Kidney (tissue), 14 donors: ENCODE results near the gene CHAC1. TPM values are rescaled to one million over a fixed set of nuclear protein-coding genes. Genes with fewer than 3 reads are reported as not detected.
A peak's percentile ranks its signal among the peaks of the same experiment; 100 is the strongest.

Experiments
- DNase-seq, 5 donors: peaks; one replicate each; pipeline ENCODE4 v3.0.0-alpha.2; 2013 to 2020
- FAIRE-seq: peaks from 2 replicates; lab custom pipeline; 2012; peaks lifted over from hg19 to GRCh38; lab: Jason Lieb, UNC
- H3K27ac ChIP-seq, 2 donors: one replicate each; pipeline ENCODE4 v1.7.0; 2013; ENCODE audit warnings: low read depth in 2 of 2, low read length in 2 of 2, inconsistent platforms in 1 of 2
- H3K27me3 ChIP-seq: one replicate; pipeline ENCODE4 v1.7.1; 2013; ENCODE audit warnings: low read length, inconsistent platforms; ENCODE audit not compliant: control insufficient read depth, insufficient read depth
- H3K36me3 ChIP-seq, 3 donors: one replicate each; pipeline versions ENCODE4 v1.7.0 to v1.7.1; 2013; ENCODE audit warnings: low read length in 3 of 3, control low read depth in 1 of 3, inconsistent platforms in 1 of 3; ENCODE audit not compliant: insufficient read depth in 3 of 3, control insufficient read depth in 2 of 3
- H3K4me1 ChIP-seq, 3 donors: one replicate each; pipeline versions ENCODE4 v1.7.0 to v1.7.1; 2013; ENCODE audit warnings: low read length in 3 of 3, inconsistent platforms in 1 of 3, low read depth in 1 of 3; ENCODE audit not compliant: control insufficient read depth in 2 of 3, insufficient read depth in 2 of 3
- H3K4me3 ChIP-seq, 3 donors: one replicate each; pipeline versions ENCODE4 v1.7.0 to v1.8.1; 2013; ENCODE audit warnings: low read length in 3 of 3, control low read depth in 1 of 3, inconsistent platforms in 1 of 3
- H3K9ac ChIP-seq, 3 donors: one replicate each; pipeline versions ENCODE4 v1.7.0 to v1.7.1; 2013; ENCODE audit warnings: low read length in 3 of 3, control low read depth in 1 of 3, inconsistent platforms in 1 of 3
- H3K9me3 ChIP-seq, 3 donors: one replicate each; pipeline versions ENCODE4 v1.7.0 to v1.7.1; 2013; ENCODE audit warnings: low read length in 3 of 3, control low read depth in 1 of 3, inconsistent platforms in 1 of 3; ENCODE audit not compliant: control insufficient read depth in 2 of 3, insufficient read depth in 1 of 3
- intact Hi-C: fragments of 100-400 bp; cut with DNase I; formaldehyde crosslinking; loops from one replicate; pipeline ENCODE4 v1.11.1; 2022
- polyA plus RNA-seq: library from polyadenylated mRNA; stranded (reverse); fragments of 350-450 nt; fragmentation: Illumina TruSeq; extraction: RNeasy Lipid Tissue Mini Kit (QIAGEN cat#74804); gene quantifications from one replicate; pipeline ENCODE4 v1.2.3, GENCODE V29; 2014; ENCODE audit warnings: low read depth, low replicate concordance; ENCODE audit not compliant: insufficient read depth
- total RNA-seq: library from RNA; stranded (reverse); fragmentation: NEBNext Ultra II Directional; extraction: Animal tissue kit (Norgen Biotek cat#: 25700); gene quantifications from one replicate; pipeline ENCODE4 v1.2.1, GENCODE V29; 2021
- TF ChIP-seq, protein P1 (sequence below): IDR thresholded peaks from 3 replicates; pipeline ENCODE4 v1.5.1; 2012; ENCODE audit warnings: mild to moderate bottlenecking, moderate library complexity, borderline replicate concordance; ENCODE audit not compliant: insufficient read depth; ENCODE audit errors: extremely low read depth
- donor health status: control.
- donor health status: control.
- donor health status: control.
- donor health status: control.
- donor health status: control.
- donor health status: DM: yes; HTN: yes; CAD: no.
- donor health status: Normal renal cell carcinoma (clear cell type).

CHAC1 gene
- total and polyA plus RNA-seq, 2 donors from 2014 or later, result 4.7 to 21.1 TPM

- Histone ChIP-seq H3K4me3 (no peak overlapping the region), H3K9ac (no peak overlapping the region), H3K36me3 (no peaks in the 10 kb centered on the region), H3K27ac (no peak overlapping the region), H3K9me3 (no peaks in the 10 kb centered on the region), H3K27me3 (peaks cover 2% of the 10 kb centered on the region), H3K4me1 (peaks cover 0 to 13% (median 4%) of the 10 kb centered on the region in 3 donors)
- peak in 1 of 5 donors; percentile 43 for DNase-seq
- FAIRE-seq, result no peak
- TF ChIP-seq, protein P1, sequence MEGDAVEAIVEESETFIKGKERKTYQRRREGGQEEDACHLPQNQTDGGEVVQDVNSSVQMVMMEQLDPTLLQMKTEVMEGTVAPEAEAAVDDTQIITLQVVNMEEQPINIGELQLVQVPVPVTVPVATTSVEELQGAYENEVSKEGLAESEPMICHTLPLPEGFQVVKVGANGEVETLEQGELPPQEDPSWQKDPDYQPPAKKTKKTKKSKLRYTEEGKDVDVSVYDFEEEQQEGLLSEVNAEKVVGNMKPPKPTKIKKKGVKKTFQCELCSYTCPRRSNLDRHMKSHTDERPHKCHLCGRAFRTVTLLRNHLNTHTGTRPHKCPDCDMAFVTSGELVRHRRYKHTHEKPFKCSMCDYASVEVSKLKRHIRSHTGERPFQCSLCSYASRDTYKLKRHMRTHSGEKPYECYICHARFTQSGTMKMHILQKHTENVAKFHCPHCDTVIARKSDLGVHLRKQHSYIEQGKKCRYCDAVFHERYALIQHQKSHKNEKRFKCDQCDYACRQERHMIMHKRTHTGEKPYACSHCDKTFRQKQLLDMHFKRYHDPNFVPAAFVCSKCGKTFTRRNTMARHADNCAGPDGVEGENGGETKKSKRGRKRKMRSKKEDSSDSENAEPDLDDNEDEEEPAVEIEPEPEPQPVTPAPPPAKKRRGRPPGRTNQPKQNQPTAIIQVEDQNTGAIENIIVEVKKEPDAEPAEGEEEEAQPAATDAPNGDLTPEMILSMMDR, result no peak
- intact Hi-C loops, result no loop called here
Measured at GRCh38 chr15:40955141-40955903, 2.1 kb downstream of the CHAC1 start.

- Histone ChIP-seq H3K36me3 (no peaks in the 10 kb centered on the region), H3K27ac (no peak overlapping the region), H3K9ac (no peak overlapping the region), H3K4me1 (peaks cover 0 to 13% (median 4%) of the 10 kb centered on the region in 3 donors), H3K4me3 (no peak overlapping the region), H3K27me3 (peaks cover 2% of the 10 kb centered on the region), H3K9me3 (no peaks in the 10 kb centered on the region)
- TF ChIP-seq, protein P1, result no peak
- FAIRE-seq (no peak), DNase-seq (peak in 1 of 5 donors; percentile 41)
- intact Hi-C loops, result no loop called here
Measured at GRCh38 chr15:40955930-40956540, 2.8 kb downstream of the CHAC1 start.

GRCh38 chr15:40956541-40956982 lies 3.3 kb downstream of the CHAC1 start:
- Histone ChIP-seq H3K9ac (no peak overlapping the region), H3K36me3 (no peaks in the 10 kb centered on the region), H3K9me3 (no peaks in the 10 kb centered on the region), H3K4me3 (no peak overlapping the region), H3K27me3 (peaks cover 2% of the 10 kb centered on the region), H3K4me1 (peaks cover 0 to 13% (median 4%) of the 10 kb centered on the region in 3 donors), H3K27ac (no peak overlapping the region)
- TF ChIP-seq, protein P1, result no peak
- DNase-seq, result peak in 1 of 5 donors; percentile 65
- FAIRE-seq, result no peak
- intact Hi-C loops, result no loop called here
